Stimulated activated CD8-positive, alpha-beta memory T cell treated with anti-CD3 and anti-CD28 coated beads, Interleukin-12 subunit alpha, Interleukin-12 subunit beta, amount 100 ng/mL, for 4 hours (primary cell): Measurements from ENCODE around the gene SCO2.

ENCODE experiments used
- DNase-seq: peaks from one replicate; pipeline ENCODE4 v3.0.0-alpha.2; 2020; ENCODE audit warnings: low read depth

SCO2 gene, protein sequence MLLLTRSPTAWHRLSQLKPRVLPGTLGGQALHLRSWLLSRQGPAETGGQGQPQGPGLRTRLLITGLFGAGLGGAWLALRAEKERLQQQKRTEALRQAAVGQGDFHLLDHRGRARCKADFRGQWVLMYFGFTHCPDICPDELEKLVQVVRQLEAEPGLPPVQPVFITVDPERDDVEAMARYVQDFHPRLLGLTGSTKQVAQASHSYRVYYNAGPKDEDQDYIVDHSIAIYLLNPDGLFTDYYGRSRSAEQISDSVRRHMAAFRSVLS

DNA sequence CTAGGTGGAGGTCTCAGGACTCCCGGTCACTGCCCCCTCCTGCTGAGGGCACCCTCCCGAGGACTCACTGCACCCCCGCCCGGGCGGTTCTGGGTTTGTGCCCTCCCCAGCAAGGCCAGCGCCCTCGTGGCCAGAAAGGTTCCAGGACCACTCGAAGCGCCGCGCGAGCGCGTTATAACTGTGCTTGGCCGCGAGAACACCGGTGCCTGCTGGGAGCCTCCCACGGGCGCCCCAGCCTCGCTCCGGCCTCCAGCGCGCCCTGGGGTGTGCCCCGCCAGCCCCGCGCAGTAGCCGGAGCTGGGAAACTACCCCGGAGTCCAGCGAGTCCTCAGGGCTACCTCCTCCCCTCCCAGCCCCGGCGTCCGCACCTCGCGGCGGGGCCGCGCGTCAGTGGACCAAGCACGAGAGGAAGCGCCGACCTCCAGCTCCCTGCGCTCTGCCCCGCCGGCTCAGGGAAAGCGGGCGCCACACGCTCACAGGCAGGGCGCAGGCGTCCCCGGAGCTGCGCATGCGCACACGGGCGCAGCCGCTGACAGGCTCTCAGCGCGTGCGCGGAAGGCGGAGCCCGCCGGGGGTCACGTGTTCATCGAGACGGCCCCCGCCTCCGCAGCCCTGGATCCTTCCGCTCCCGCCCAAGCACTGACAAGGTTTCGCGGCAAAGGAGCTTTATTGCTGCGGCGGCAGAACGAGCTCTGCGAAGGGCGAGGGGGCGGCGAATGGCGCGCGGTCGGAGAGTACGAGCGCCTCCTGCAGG lies at the start of gene SCO2:
Gene SCO2, minus strand, starts transcription at position 495 of the 754 bp plus-strand sequence. CDS start 1,187 bp downstream, outside the sequence.
- peak; percentile 98 for DNase-seq

DNA sequence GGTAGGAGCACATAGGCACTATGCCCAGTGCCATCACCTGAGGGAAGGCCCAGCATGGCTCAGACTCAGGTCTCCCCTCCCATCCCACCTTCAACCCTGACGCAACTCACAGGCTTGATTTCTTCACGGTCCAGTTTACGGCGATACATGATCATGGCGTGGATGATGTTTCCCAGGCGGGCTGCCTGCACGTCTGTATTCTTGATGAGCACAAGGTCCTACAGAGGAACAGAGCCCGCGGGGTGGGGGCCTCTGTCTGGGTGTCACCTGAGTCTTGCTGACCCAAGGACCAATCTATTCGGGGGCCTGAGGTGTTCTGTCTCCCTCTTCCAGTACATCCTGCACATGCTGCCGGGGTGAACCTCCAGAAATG lies 49.0 kb upstream of the SCO2 start:
- no peak for DNase-seq

DNA sequence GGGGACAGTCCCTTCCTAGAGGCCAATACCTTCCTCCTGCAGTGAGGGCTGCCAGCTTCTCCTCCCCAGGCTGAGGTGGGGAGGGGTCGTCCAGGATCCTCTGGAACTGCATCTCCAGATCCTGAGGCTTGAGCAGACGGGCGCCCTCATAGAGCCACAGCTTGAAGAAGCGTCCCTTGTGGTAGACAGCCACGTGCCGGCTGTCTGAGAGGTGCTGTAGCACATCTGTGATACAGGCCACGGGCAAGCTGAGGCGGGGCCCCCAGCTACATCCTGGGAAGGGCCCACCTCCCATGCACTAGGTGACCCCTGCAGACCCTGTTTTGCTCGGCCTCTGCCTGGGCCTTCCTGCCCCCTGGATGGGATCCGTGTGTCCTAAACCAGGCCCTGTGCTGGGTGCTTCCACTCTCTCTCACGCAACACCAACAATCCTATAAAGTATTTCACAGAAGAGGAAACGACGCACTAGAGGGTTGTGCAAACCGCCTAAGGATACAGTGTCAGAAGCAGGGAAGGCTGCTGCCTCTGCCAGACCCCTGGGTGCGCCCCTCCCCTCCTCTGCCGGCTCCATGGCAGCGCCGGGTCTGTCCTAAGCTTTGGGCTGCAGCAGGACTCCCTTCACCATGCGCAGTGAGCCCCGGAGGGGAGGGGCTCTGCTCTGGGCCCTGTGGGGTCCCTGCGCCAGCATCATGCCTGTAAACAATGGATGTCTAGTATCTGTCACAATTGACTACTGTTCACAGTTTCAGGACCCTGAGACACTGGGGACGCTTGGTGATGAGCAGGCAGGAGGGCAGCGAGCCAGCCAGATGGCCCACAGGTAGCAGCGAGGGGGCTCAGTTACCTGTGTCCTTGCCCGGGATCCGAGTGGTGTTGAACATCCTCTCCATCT lies 48.3 kb upstream of the SCO2 start:
- no peak for DNase-seq

DNA sequence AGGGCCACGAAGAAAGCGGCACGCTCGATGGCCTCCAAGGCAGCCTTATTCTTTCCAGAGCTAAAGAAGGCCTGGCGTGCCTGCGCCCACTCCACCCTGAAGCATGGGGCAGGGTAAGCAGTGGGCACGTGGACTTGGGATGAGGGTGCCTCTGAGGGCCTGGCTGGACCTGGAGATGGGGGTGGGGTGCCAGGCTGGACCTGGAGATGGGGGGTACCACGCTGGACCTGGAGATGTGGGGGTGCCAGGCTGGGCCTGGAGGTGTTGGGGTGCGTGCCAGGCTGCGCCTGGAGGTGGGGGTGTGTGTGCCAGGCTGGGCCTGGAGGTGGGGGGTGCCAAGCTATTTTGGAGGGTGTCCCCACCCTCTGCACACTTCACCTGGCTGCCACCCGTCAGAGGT lies 47.6 kb upstream of the SCO2 start:
- no peak for DNase-seq

DNA sequence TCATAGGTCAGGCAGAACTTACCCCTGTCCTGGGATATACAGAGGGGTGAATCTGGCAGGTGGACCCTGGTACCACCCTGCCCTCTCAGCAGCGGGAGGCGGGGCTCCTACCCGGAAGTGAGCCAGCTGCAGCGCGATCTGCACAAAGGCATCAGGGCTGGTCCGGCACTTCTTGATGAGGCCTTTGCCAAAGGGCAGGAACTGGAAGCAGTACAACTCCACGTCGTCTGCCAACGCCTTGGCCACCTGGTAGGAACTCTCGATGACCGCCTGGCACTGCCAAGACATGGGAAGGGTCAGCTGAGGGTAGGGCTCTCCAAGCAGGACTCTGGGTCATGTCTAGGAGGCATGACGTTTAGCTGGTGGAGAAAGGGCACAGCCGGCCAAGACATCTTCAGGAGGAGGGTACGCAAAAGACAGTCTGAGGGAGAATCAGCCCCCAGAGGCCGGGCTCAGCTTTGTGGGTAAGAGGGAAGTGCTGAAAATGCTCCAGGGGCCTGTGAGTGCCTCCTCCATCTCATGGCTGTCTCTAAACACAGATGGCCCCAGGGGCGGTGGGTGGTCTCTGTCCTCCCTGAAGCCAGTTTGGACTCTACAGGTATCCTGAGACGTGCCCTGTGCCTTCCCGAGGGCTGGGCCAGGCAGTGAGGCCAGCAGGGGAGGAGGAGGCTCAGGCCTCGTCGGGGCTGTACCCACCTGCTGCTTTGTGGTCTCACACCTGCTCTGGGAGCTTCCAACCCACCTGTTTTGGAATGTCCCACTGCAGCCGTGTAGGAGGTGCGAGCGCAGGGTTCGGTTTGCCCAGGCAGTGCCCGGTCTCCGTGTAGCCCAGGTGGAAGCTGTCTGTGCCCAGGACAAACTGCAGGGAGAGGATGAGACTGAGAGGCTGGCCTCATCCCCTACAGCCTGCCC lies 46.1 kb upstream of the SCO2 start:
- no peak for DNase-seq

DNA sequence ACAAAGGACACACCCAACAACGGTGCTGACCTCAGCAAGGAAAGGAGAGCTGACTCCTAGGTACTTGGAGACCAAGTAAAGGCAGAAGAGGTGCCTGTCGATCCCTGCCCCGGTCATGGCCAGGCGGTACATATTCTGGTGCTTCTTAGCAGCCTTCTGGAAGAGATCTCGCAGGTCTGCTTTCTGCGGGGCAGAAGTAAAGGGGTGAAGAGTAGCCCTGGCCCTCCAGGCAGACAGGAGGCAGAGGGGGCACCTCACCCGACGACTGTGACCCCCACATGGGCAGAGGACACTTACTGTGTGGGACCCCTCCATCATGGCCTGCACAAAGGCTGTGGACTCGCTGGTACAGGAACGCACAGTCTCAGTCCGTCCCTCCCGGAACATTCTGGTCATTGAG lies 45.5 kb upstream of the SCO2 start:
- no peak for DNase-seq

DNA sequence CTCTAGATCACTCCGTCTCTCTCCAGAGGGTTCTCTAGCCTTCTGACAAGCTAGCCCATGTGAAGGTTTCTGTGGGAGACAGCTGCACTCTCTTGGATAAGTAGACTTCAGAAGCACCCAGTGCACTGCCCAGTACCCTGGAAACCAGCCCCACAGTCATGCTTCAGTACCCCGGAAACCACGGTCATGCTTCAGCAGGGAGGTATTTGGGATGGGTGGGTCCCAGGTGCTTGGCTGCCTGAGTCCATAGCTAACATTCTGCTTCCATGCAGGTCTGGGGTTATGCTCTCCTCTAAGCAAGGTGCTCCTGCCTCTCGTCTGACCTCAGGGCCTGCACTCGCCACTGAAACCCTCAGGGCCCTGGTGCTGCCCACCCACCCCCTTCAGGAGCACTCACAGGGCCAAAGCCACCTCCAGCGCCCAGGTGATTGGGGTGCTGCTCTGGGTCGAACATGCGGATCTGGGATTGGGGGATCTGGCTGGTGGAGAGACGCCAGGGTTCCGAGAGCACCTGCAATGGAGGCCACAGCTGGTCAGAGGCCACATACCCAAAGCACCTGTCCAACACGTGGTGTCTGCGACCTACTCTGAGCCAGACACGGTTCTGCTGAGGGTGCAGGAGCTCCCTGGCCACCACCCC lies 44.6 kb upstream of the SCO2 start:
- no peak for DNase-seq

DNA sequence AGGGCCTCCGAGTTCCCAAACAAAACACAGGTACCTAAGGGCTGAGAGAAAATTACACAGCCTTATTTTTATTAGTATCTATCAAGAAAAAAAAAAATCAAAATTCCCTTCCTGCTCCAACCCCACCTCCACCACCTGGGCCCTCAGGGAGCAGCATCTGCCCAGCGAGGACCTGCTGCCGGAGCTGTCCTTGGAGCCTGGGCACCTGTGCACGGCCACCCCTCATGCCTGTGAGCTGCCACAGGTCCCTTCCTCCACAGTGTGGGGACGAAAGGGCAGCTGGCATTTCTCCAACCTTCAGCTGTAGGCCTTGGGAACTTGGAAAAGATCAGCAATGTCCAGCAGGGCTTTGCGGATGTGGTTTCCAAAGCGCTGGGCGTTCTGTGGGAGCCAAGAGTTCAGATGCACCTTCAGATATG lies 43.7 kb upstream of the SCO2 start:
- no peak for DNase-seq

DNA sequence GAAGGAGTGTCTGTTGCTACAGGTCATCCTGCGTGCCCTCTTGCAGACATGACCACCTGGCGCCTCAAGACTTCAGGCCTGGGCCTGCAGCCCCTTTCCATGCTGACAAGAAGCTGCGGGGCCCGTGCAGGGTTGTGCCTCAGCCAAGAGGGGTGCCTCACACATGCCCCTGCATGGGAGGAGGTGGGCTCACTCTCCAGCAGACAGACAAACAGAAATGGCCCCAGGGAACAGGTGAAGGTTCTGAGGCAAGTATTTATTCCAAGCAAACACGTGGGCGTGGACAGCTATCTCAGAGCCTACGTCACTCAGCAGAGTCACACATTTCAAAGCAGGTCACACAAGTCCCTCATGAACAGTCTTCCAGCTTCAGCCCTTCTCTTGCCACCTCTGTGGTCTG lies 43.2 kb upstream of the SCO2 start:
- no peak for DNase-seq

DNA sequence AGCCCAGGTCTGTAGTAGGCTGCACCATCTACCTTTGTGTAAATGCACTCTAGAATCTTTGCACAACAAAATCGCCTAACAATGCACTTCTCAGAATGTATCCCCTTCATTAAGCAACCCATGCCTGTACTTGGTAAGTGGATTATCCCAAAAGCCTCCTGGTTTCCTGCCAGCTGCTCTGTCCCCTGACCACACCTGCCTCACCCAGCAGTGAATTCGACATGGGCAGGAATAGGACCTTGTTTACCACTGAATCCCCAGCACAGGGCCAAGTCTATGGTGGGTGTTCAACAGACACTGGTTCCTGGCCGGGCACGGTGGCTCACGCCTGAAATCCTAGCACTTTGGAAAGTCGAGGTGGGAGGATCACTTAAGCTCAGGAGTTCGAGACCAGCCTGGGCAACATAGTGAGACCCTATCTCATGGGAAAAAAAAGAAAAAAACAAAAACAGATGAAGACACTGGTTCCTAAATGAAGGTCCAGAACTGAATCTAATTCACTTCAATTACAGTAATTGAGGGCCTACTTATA lies 42.4 kb upstream of the SCO2 start:
- no peak for DNase-seq

DNA sequence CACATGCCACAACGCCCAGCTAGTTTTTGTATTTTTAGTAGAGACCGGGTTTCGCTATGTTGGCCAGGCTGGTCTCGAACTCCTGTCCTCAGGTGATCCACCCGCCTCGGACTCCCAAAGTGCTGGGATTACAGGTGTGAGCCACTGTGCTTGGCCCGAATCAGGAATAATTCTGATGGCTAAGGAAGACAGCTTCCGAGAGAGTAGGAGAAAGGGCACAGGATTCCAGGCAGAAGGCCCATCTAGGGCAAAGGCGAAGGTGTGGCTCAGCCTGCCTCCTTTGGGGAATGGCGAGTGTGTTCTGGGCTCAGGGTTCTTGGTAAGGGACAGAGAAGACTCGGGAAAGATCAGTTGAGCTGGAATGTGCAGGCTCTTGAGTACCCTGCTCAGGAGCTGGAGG lies 38.9 kb upstream of the SCO2 start:
- no peak for DNase-seq

DNA sequence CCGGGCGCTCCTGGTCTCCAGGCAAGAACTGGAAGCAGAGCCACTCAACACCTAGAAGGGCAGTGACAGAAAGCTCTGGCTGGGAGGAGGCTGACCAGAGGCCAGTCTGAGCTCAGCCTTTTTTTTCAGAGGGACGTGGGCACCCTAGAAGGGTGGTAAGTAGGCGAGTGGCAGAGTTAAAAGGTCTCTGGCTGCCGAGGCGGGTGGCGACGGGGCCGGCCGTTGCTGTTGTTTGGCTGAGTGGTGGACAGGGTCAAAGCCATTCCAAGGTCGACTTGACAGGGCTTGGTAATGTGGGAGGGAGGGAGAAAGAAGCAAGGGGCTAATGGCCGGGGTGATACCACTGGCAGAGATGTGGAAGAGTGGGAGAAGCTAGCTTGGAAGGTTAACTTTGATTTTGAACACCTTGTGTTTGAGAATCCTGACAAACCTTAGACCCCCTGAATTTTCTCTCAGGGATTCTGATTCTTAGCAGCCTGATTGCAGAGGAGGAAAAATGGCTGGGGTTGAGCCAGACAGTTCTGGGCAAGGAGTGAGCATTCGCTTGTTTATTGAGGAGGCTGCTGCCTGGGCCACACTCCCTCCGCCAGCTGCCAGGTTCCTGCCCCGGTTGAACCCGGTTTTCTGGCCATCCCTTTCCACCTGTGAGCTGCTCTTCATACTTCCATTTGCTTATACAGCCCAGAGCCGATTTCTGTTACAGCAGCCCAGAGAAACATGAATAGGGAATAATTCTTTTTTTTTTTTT lies 38.2 kb upstream of the SCO2 start:
- DNase-seq: no peak

DNA sequence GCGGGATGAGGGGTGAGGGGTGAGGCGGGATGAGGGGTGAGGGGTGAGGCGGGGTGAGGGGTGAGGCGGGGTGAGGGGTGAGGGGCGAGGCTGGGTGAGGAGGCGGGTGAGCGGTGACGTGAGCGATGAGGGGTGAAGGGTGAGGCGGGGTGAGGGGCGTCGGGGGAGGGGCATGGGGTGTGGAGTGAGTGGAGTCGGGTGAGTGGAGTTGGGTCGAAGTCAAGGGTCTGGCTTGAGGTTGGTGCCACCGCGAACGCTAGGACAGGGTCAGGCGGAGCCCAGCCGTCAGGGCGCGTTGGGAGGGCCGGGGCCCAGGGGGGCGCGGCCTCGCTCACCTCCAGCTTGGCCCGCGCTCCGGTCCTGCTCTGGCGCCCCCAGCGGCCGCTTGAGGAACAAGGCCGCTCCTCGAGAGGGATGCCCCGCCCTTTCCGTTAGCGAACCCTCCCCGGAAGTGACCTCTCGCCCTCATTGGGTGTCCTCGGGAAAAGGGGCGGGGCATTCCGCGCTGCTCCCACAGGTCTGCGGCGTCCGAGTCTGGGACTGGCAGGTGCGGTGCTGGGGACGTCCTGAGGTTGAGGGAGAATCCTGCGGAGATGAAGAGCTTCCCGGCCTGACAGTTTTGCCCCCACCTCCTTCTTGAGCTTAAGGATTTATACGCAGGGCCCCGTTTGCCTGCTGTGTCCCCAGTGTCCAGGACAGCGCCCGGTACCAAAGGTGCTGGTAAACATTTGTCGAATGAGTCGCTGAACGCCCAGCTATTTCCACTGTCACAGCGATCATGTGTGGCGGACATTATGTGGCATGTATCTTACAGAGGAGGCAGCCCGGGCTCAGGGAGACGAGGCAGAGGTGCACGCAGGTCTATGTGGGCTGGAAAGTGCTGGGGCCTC lies 37.4 kb upstream of the SCO2 start, which contains the start of gene SYCE3:
Gene SYCE3, minus strand, starts transcription at position 397 of the 890 bp plus-strand sequence. CDS start 6,514 bp downstream, outside the sequence.
- peak; percentile 92 for DNase-seq

DNA sequence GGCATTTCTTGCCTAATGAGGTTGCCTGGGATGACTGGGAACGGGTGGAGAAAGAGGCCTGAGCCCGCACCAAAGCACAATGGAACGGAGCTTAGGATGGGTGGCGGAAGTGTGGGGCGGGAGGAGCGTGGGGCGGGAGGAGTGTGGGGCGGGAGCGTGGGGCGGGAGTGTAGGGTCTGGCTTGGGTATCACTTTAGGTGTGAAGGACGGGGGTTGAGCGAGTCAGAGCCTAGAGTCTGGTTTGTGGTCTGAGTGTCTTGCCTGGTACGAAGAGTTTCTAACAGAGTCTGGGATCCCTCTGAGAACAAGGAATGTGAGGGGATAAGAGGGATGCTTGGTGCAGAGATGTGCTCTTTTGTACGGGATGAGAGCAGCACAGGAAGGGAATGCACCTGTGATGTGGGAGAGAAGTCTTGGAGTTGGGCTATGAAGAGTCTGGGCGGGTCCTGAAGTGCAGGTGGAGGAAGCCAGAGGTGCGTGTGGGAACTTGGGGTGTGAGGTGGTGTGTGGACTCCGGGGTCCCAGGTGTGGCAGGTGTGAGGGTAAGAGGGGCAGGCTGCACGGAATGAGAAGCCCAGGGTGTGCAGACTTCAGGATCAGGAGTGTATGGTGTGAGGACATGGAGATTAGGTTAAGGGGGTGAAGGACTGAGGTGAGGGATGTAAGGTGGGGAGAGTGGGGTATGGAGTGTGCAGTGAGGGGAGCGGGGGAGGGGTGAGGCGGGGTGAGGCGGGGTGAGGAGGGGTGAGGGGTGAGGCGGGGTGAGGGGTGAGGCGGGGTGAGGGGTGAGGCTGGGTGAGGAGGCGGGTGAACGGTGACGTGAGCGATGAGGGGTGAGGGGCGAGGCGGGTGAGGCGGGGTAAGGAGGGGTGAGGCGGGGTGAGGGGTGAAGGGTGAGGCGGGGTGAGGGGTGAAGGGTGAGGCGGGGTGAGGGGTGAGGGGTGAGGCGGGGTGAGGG lies 36.3 kb upstream of the SCO2 start:
- DNase-seq: no peak

DNA sequence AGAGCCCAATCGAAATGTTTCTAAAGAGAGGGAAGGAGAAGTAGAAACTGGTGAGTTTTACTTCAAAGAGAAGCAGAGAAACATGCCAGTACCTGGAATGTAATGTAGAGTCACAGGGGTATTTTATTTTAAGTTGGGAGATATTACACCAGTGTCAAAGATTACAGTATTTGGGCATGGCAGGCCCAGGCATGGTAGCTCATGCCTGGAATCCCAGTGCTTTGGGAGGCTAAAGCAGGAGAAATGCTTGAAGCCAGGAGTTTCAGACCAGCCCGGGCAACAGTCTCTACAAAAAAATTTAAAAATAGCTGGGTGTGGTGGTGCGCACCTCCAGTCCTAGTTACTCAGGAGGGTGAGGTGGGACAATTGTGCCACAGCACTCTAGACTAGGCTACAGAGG lies 34.6 kb upstream of the SCO2 start:
- no peak for DNase-seq

DNA sequence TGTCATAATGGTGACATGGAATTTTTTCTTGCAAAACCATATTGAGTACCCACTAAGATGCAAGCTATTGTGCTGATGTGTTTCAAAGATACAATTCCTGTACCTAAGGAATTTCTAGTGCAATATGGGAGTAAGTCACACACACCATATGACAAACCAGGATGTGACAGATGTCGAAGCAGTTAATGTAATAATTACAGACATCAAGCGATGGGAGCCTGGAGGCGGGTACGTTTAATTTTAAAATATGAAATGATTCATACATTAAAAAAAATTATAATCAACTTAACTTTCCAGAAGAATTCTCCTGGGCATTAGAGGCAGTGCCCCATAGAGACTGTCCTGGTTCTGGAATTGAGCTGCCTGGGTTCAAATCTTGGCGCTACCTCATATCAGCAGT lies 31.3 kb upstream of the SCO2 start:
- no peak for DNase-seq

DNA sequence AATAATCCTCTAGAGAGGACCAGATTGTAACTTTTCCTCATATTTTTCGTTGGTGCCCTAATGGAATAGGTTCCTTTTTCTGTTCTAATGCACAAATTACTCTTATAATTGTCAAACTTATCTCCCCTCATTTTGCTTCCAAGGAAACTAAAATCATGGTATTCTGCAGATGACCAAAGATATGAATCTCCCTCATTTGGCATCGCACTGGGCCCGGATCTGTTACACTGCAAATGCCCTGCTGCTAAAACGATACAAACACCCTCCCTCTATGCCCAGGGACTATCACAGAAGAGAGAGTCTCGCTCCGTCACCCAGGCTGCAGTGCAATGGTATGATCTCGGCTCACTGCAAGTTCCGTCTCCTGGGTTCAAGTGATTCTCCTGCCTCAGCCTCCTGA lies 27.9 kb upstream of the SCO2 start:
- DNase-seq: no peak
